Mesendoderm (in vitro differentiated cells): ENCODE data around the gene IL19.
"Not testable (repeated sequence)": the region's sequence is repeated elsewhere in the genome, so short reads cannot be mapped to it uniquely, and the experiment has no call there.

Experiments
- DNase-seq: peaks from one replicate; pipeline ENCODE4 v3.0.0; 2013
- H2AK5ac ChIP-seq: 2 replicates; pipeline ENCODE4 v1.6.1; 2013; ENCODE audit warnings: low read length, inconsistent platforms
- H2BK120ac ChIP-seq: 2 replicates; pipeline ENCODE4 v1.6.1; 2013; ENCODE audit warnings: low read depth, mild to moderate bottlenecking, low read length, moderate library complexity, mixed read lengths
- H2BK15ac ChIP-seq: replicated peaks from 2 replicates; pipeline ENCODE4 v1.6.1; 2013; ENCODE audit warnings: low read depth, mild to moderate bottlenecking, moderate library complexity
- H2BK5ac ChIP-seq: 2 replicates; pipeline ENCODE4 v1.6.1; 2013; ENCODE audit warnings: low read length, inconsistent platforms
- H3K18ac ChIP-seq: 2 replicates; pipeline ENCODE4 v1.6.1; 2013; ENCODE audit warnings: mild to moderate bottlenecking, low read length, mixed read lengths
- H3K23ac ChIP-seq: one replicate; pipeline ENCODE4 v1.6.1; 2013; ENCODE audit warnings: low read length
- H3K27ac ChIP-seq: 2 replicates; pipeline ENCODE4 v1.5.1; 2013; ENCODE audit warnings: low read depth, mild to moderate bottlenecking, inconsistent platforms, low read length, moderate library complexity
- H3K27me3 ChIP-seq: 2 replicates; pipeline ENCODE4 v1.6.1; 2013; ENCODE audit warnings: low read length, control low read depth, mild to moderate bottlenecking, inconsistent platforms; ENCODE audit not compliant: insufficient read depth, poor library complexity
- H3K36me3 ChIP-seq: 2 replicates; pipeline ENCODE4 v1.6.1; 2013; ENCODE audit warnings: low read length, inconsistent platforms; ENCODE audit not compliant: control insufficient read depth, insufficient read depth
- H3K4ac ChIP-seq: one replicate; pipeline ENCODE4 v1.6.1; 2013; ENCODE audit warnings: low read depth, mild to moderate bottlenecking, low read length, moderate library complexity
- H3K4me1 ChIP-seq: 2 replicates; pipeline ENCODE4 v1.6.1; 2013; ENCODE audit warnings: low read depth, low read length, inconsistent platforms; ENCODE audit not compliant: control insufficient read depth
- H3K4me2 ChIP-seq: 2 replicates; pipeline ENCODE4 v1.6.1; 2013; ENCODE audit warnings: low read length
- H3K4me3 ChIP-seq: 2 replicates; pipeline ENCODE4 v1.5.1; 2013; ENCODE audit warnings: mild to moderate bottlenecking, low read length
- H3K56ac ChIP-seq: one replicate; pipeline ENCODE4 v1.6.1; 2013; ENCODE audit warnings: low read length
- H3K79me1 ChIP-seq: 2 replicates; pipeline ENCODE4 v1.6.1; 2013; ENCODE audit warnings: low read length, inconsistent platforms
- H3K79me2 ChIP-seq: 2 replicates; pipeline ENCODE4 v1.6.1; 2013; ENCODE audit warnings: mild to moderate bottlenecking, low read length; ENCODE audit not compliant: control insufficient read depth, insufficient read depth
- H3K9ac ChIP-seq: 2 replicates; pipeline ENCODE4 v1.6.1; 2013; ENCODE audit warnings: low read length, inconsistent platforms
- H4K5ac ChIP-seq: one replicate; pipeline ENCODE4 v1.6.1; 2013; ENCODE audit warnings: low read length
- H4K8ac ChIP-seq: one replicate; pipeline ENCODE4 v1.6.1; 2013; ENCODE audit warnings: low read depth, mild to moderate bottlenecking, control low read depth, low read length, moderate library complexity
- WGBS: extraction: QIAGEN DNeasy Blood & Tissue Kit; methylation state at CpG from one replicate; pipeline ENCODE4 v1.1.7; 2013; ENCODE audit warnings: low lambda C conversion rate, missing lambda C conversion rate; ENCODE audit not compliant: insufficient coverage; ENCODE audit errors: extremely low coverage; 5-methylcytosine and 5-hydroxymethylcytosine counted together

Gene IL19

GRCh38 chr1:206754011-206754410 is 16.6 kb upstream of the IL19 start:
- Histone ChIP-seq H3K4me3 (no peak overlapping the region), H3K9ac (no peak overlapping the region), H3K79me2 (no peaks in the 10 kb centered on the region), H3K4me1 (peaks cover 3% of the 10 kb centered on the region), H2AK5ac (no peak overlapping the region), H3K23ac (no peak overlapping the region), H3K27me3 (no peaks in the 10 kb centered on the region), H3K18ac (no peak overlapping the region), H3K4me2 (no peak overlapping the region), H2BK15ac (no peak overlapping the region), H4K5ac (no peak overlapping the region), H3K27ac (no peak overlapping the region), H2BK120ac (no peak overlapping the region), H3K79me1 (no peaks in the 10 kb centered on the region), H3K56ac (no peak overlapping the region), H3K36me3 (no peaks in the 10 kb centered on the region), H2BK5ac (no peak overlapping the region), H3K4ac (no peak overlapping the region), H4K8ac (no peak overlapping the region)
- WGBS, result no CpG with 5 or more reads among the region's 1 CpG
- no peak for DNase-seq

- Histone ChIP-seq H2BK5ac (no peak overlapping the region), H2BK15ac (no peak overlapping the region), H4K8ac (no peak overlapping the region), H3K4me2 (no peak overlapping the region), H3K4me3 (no peak overlapping the region), H3K18ac (no peak overlapping the region), H3K36me3 (no peaks in the 10 kb centered on the region), H3K56ac (no peak overlapping the region), H3K23ac (no peak overlapping the region), H2BK120ac (no peak overlapping the region), H3K27me3 (no peaks in the 10 kb centered on the region), H3K4me1 (no peaks in the 10 kb centered on the region), H3K27ac (no peak overlapping the region), H3K79me1 (no peaks in the 10 kb centered on the region), H3K9ac (no peak overlapping the region), H3K79me2 (no peaks in the 10 kb centered on the region), H2AK5ac (no peak overlapping the region), H4K5ac (no peak overlapping the region), H3K4ac (no peak overlapping the region)
- DNase-seq, result no peak
- no CpG with 5 or more reads among the region's 13 CpGs for WGBS
Measured at GRCh38 chr1:206757524-206758266, 12.9 kb upstream of the IL19 start.

GRCh38 chr1:206760590-206760989 is 10.0 kb upstream of the IL19 start:
- Histone ChIP-seq H3K4me2 (no peak overlapping the region), H3K27me3 (no peaks in the 10 kb centered on the region), H3K79me2 (no peaks in the 10 kb centered on the region), H3K56ac (no peak overlapping the region), H3K18ac (no peak overlapping the region), H3K27ac (no peak overlapping the region), H3K4me3 (no peak overlapping the region), H3K9ac (no peak overlapping the region), H2AK5ac (no peak overlapping the region), H3K79me1 (no peaks in the 10 kb centered on the region), H2BK5ac (no peak overlapping the region), H3K23ac (no peak overlapping the region), H2BK15ac (no peak overlapping the region), H3K4me1 (no peaks in the 10 kb centered on the region), H2BK120ac (no peak overlapping the region), H3K36me3 (no peaks in the 10 kb centered on the region), H3K4ac (no peak overlapping the region), H4K8ac (no peak overlapping the region), H4K5ac (no peak overlapping the region)
- no peak for DNase-seq
- WGBS, result no CpG with 5 or more reads among the region's 1 CpG

GRCh38 chr1:206761159-206761768 is 9.3 kb upstream of the IL19 start:
- Histone ChIP-seq H2AK5ac (no peak overlapping the region), H3K27ac (no peak overlapping the region), H3K36me3 (no peaks in the 10 kb centered on the region), H2BK15ac (no peak overlapping the region), H3K79me2 (no peaks in the 10 kb centered on the region), H3K56ac (no peak overlapping the region), H2BK120ac (no peak overlapping the region), H3K23ac (no peak overlapping the region), H3K9ac (no peak overlapping the region), H3K27me3 (no peaks in the 10 kb centered on the region), H4K8ac (no peak overlapping the region), H4K5ac (no peak overlapping the region), H2BK5ac (peak overlapping the region; percentile 11), H3K4ac (no peak overlapping the region), H3K4me1 (no peaks in the 10 kb centered on the region), H3K18ac (no peak overlapping the region), H3K79me1 (no peaks in the 10 kb centered on the region), H3K4me3 (no peak overlapping the region), H3K4me2 (no peak overlapping the region)
- no CpG with 5 or more reads among the region's 6 CpGs for WGBS
- peak; percentile 56 for DNase-seq

- H2AK5ac ChIP-seq, H4K5ac ChIP-seq, H3K4ac ChIP-seq, H3K79me1 ChIP-seq, H3K4me2 ChIP-seq, H3K36me3 ChIP-seq, DNase-seq, H3K18ac ChIP-seq, H3K56ac ChIP-seq, H2BK15ac ChIP-seq, H3K9ac ChIP-seq, H2BK5ac ChIP-seq, H2BK120ac ChIP-seq, H3K4me1 ChIP-seq, H4K8ac ChIP-seq, H3K4me3 ChIP-seq, H3K23ac ChIP-seq, H3K79me2 ChIP-seq, H3K27ac ChIP-seq, H3K27me3 ChIP-seq: not testable (repeated sequence)
- 100% methylated on average over 2 of the region's 12 CpGs for WGBS
Measured at GRCh38 chr1:206762741-206763364, 7.7 kb upstream of the IL19 start.
